Measurements from ENCODE around the gene FMOD.

Gene FMOD

DNA sequence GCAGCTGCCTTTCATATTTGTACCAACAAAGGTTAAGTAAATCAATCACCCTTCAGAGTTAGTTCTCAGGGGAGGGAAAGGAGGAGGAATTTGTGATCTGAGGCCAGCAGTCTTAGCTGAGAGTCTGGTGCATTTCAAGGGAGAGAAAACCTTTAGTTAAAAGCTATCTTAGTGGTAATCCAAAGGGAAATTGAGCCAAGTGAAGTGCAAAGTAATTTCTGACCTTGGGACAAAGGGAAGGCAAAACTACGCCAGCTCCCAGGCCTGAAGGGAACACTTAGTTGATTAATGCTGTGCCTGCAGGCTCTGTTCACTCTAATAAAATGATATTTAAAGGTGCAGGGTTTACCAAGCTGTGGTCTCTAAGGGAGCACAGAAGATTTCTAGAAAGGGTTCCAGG, 23.1 kb upstream of the FMOD start:
- H3K9me3 ChIP-seq (ENCODE audit: control insufficient read depth, low read length) = no peaks in the 10 kb centered on the region
- 78 to 92% methylated on average over 1 of the region's 1 CpG for WGBS, 2 experiments (ENCODE audit: insufficient coverage in 2 of 2)
- no peak overlapping the region for H3K27ac ChIP-seq (ENCODE audit: low read depth, low read length, severe bottlenecking)
- H3K4me3 ChIP-seq (ENCODE audit: extremely low read depth, insufficient read depth, low read length, poor library complexity, severe bottlenecking) = no peak overlapping the region
- H3K36me3 ChIP-seq (ENCODE audit: control insufficient read depth, insufficient read depth, low read length) = no peaks in the 10 kb centered on the region
- peaks cover 5% of the 10 kb centered on the region for H3K4me1 ChIP-seq (ENCODE audit: control insufficient read depth, insufficient read depth, low read length, poor library complexity, severe bottlenecking)

- no peak overlapping the region for H3K4me3 ChIP-seq (ENCODE audit: extremely low read depth, insufficient read depth, low read length, poor library complexity, severe bottlenecking)
- WGBS, 2 experiments (ENCODE audit: insufficient coverage in 2 of 2) = 60 to 100% methylated on average over 1 of the region's 2 CpGs
- H3K27ac ChIP-seq (ENCODE audit: low read depth, low read length, severe bottlenecking) = no peak overlapping the region
- no peaks in the 10 kb centered on the region for H3K9me3 ChIP-seq (ENCODE audit: control insufficient read depth, low read length)
- peaks cover 11% of the 10 kb centered on the region for H3K4me1 ChIP-seq (ENCODE audit: control insufficient read depth, insufficient read depth, low read length, poor library complexity, severe bottlenecking)
- H3K36me3 ChIP-seq (ENCODE audit: control insufficient read depth, insufficient read depth, low read length) = no peaks in the 10 kb centered on the region
Measured at GRCh38 chr1:203373002-203373401, 22.1 kb upstream of the FMOD start.

GRCh38 chr1:203371288-203371687, 20.4 kb upstream of the FMOD start:
- Histone ChIP-seq H3K36me3 (ENCODE audit: control insufficient read depth, insufficient read depth, low read length) (no peaks in the 10 kb centered on the region), H3K27ac (ENCODE audit: low read depth, low read length, severe bottlenecking) (no peak overlapping the region), H3K4me1 (ENCODE audit: control insufficient read depth, insufficient read depth, low read length, poor library complexity, severe bottlenecking) (peaks cover 11% of the 10 kb centered on the region), H3K9me3 (ENCODE audit: control insufficient read depth, low read length) (no peaks in the 10 kb centered on the region), H3K4me3 (ENCODE audit: extremely low read depth, insufficient read depth, low read length, poor library complexity, severe bottlenecking) (no peak overlapping the region)
- 90 to 94% methylated on average over 3 of the region's 3 CpGs for WGBS, 2 experiments (ENCODE audit: insufficient coverage in 2 of 2)

DNA sequence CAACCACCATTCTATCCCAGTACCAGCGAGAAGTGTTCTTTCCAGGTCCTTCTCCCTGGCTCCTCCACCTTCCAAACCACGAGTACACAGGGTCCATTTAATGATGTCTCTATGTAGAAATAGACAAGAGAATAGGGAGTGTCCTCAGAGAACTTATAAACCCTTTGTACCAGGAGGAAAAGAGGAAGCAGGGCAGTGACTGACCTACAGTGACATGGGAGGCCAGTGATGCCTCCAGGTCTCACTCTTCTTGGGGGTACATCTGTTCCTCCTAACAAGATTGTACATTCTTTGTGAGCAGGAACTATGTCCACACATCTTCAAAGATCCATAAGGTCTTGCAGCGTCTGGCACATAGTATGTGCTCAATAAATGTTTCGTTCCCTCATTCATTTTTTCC, 18.7 kb upstream of the FMOD start:
- peaks cover 15% of the 10 kb centered on the region for H3K4me1 ChIP-seq (ENCODE audit: control insufficient read depth, insufficient read depth, low read length, poor library complexity, severe bottlenecking)
- WGBS, 2 experiments (ENCODE audit: insufficient coverage in 2 of 2) = 92 to 93% methylated on average over 2 of the region's 4 CpGs
- no peaks in the 10 kb centered on the region for H3K36me3 ChIP-seq (ENCODE audit: control insufficient read depth, insufficient read depth, low read length)
- H3K27ac ChIP-seq (ENCODE audit: low read depth, low read length, severe bottlenecking) = no peak overlapping the region
- H3K4me3 ChIP-seq (ENCODE audit: extremely low read depth, insufficient read depth, low read length, poor library complexity, severe bottlenecking) = no peak overlapping the region
- H3K9me3 ChIP-seq (ENCODE audit: control insufficient read depth, low read length) = no peaks in the 10 kb centered on the region

GRCh38 chr1:203368624-203369451, 17.9 kb upstream of the FMOD start:
- Histone ChIP-seq H3K27ac (ENCODE audit: low read depth, low read length, severe bottlenecking) (no peak overlapping the region), H3K4me1 (ENCODE audit: control insufficient read depth, insufficient read depth, low read length, poor library complexity, severe bottlenecking) (peaks cover 17% of the 10 kb centered on the region), H3K4me3 (ENCODE audit: extremely low read depth, insufficient read depth, low read length, poor library complexity, severe bottlenecking) (no peak overlapping the region), H3K9me3 (ENCODE audit: control insufficient read depth, low read length) (no peaks in the 10 kb centered on the region), H3K36me3 (ENCODE audit: control insufficient read depth, insufficient read depth, low read length) (no peaks in the 10 kb centered on the region)
- WGBS, 2 experiments (ENCODE audit: insufficient coverage in 2 of 2) = 89 to 100% methylated on average over 3 to 5 of the region's 6 CpGs

DNA sequence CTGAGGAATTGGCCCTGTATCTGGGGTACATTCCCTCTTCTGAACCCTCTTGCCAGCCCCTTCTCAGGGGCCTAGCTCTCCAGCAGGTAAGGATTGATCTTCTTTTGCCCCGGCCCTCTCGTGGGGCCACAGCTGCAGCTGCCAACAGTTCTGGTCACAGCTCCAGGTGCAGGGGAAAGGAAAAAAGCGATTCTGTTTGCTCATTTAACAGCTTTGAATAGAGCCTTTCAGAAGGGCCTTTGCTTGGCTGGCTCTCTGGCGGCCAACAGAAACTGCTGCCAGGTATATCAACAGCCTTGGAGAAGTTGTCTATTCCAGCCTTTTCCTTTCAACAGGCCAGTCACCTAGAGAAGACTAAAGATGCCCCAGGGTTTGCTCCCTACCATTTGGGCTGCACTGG, 16.1 kb upstream of the FMOD start:
- Histone ChIP-seq H3K4me1 (ENCODE audit: control insufficient read depth, insufficient read depth, low read length, poor library complexity, severe bottlenecking) (peaks cover 29% of the 10 kb centered on the region), H3K4me3 (ENCODE audit: extremely low read depth, insufficient read depth, low read length, poor library complexity, severe bottlenecking) (no peak overlapping the region), H3K36me3 (ENCODE audit: control insufficient read depth, insufficient read depth, low read length) (no peaks in the 10 kb centered on the region), H3K9me3 (ENCODE audit: control insufficient read depth, low read length) (no peaks in the 10 kb centered on the region), H3K27ac (ENCODE audit: low read depth, low read length, severe bottlenecking) (no peak overlapping the region)
- WGBS, 2 experiments (ENCODE audit: insufficient coverage in 2 of 2) = 92 to 100% methylated on average over 3 to 4 of the region's 4 CpGs

DNA sequence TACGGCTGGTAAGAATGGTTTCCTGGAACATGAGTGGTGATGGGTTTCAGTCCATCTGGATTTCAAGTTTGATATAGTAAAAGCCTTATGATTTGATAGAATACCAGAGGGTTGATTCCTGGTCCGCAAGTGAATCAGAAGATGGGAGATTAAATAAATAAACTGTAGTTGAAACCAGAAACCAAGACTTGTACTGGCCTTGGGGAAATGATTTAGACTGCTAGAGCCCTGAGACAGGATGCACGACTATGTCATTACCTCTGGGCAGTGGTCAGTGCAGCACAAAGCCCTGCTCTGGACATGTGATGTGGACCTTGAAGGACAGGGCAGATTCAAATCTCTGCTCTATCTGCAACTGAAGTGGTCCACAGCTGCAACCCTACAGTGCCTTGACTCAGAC, 15.6 kb upstream of the FMOD start:
- no peaks in the 10 kb centered on the region for H3K36me3 ChIP-seq (ENCODE audit: control insufficient read depth, insufficient read depth, low read length)
- 93 to 100% methylated on average over 3 of the region's 3 CpGs for WGBS, 2 experiments (ENCODE audit: insufficient coverage in 2 of 2)
- no peak overlapping the region for H3K27ac ChIP-seq (ENCODE audit: low read depth, low read length, severe bottlenecking)
- no peaks in the 10 kb centered on the region for H3K9me3 ChIP-seq (ENCODE audit: control insufficient read depth, low read length)
- no peak overlapping the region for H3K4me3 ChIP-seq (ENCODE audit: extremely low read depth, insufficient read depth, low read length, poor library complexity, severe bottlenecking)
- peaks cover 35% of the 10 kb centered on the region for H3K4me1 ChIP-seq (ENCODE audit: control insufficient read depth, insufficient read depth, low read length, poor library complexity, severe bottlenecking)

GRCh38 chr1:203364806-203365205, 13.9 kb upstream of the FMOD start:
- peak overlapping the region; percentile 74 for H3K27ac ChIP-seq (ENCODE audit: low read depth, low read length, severe bottlenecking)
- H3K4me1 ChIP-seq (ENCODE audit: control insufficient read depth, insufficient read depth, low read length, poor library complexity, severe bottlenecking) = peaks cover 39% of the 10 kb centered on the region
- no peak overlapping the region for H3K4me3 ChIP-seq (ENCODE audit: extremely low read depth, insufficient read depth, low read length, poor library complexity, severe bottlenecking)
- WGBS, 2 experiments (ENCODE audit: insufficient coverage in 2 of 2) = 80 to 83% methylated on average over 1 of the region's 4 CpGs
- no peaks in the 10 kb centered on the region for H3K9me3 ChIP-seq (ENCODE audit: control insufficient read depth, low read length)
- no peaks in the 10 kb centered on the region for H3K36me3 ChIP-seq (ENCODE audit: control insufficient read depth, insufficient read depth, low read length)

DNA sequence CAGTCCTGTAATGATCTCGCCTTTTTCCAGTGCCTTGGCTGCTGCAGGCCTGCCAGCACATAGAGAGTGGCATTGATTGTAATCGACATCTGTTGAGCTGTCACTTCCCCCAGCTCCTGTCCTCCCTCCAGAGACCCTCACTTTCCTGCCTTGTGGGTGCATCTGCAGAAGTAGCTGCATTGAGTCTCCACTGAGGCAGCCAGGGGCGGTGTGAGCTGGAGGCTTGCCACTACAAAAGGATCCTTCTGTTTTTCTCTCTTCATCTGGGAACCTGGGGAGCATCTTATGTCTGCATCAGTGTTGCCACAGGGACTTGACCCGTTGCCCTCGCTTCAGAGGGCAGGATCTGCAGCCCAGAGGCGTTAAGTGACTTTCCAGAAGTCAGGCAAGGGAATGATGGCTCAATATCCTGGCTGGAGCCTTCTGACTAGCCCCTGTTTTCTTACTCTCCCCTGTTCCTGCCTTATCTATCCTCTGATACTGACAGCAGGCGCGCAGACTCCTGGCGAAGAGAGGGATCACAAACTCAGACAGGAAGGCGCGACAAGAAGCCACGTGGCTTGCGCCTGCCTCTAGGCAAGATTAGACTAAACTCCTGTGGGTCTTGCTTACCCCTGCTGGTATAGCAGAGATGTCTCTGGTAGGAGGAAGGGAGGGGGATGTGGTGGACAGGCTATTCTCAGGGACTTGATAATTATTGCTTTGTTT, 13.3 kb upstream of the FMOD start:
- no peaks in the 10 kb centered on the region for H3K36me3 ChIP-seq (ENCODE audit: control insufficient read depth, insufficient read depth, low read length)
- H3K4me1 ChIP-seq (ENCODE audit: control insufficient read depth, insufficient read depth, low read length, poor library complexity, severe bottlenecking) = peaks cover 37% of the 10 kb centered on the region
- WGBS, 2 experiments (ENCODE audit: insufficient coverage in 2 of 2) = 48 to 62% methylated on average over 13 of the region's 13 CpGs
- H3K9me3 ChIP-seq (ENCODE audit: control insufficient read depth, low read length) = no peaks in the 10 kb centered on the region
- H3K4me3 ChIP-seq (ENCODE audit: extremely low read depth, insufficient read depth, low read length, poor library complexity, severe bottlenecking) = no peak overlapping the region
- peak overlapping the region; percentile 74 for H3K27ac ChIP-seq (ENCODE audit: low read depth, low read length, severe bottlenecking)

GRCh38 chr1:203362720-203363025, 11.8 kb upstream of the FMOD start:
- Histone ChIP-seq H3K4me1 (ENCODE audit: control insufficient read depth, insufficient read depth, low read length, poor library complexity, severe bottlenecking) (peaks cover 29% of the 10 kb centered on the region), H3K4me3 (ENCODE audit: extremely low read depth, insufficient read depth, low read length, poor library complexity, severe bottlenecking) (no peak overlapping the region), H3K9me3 (ENCODE audit: control insufficient read depth, low read length) (no peaks in the 10 kb centered on the region), H3K27ac (ENCODE audit: low read depth, low read length, severe bottlenecking) (peak overlapping the region; percentile 49), H3K36me3 (ENCODE audit: control insufficient read depth, insufficient read depth, low read length) (no peaks in the 10 kb centered on the region)

Data from mesodermal cell (in vitro differentiated cells).